ENCODE data around the gene SERPINB1.

Gene SERPINB1

DNA sequence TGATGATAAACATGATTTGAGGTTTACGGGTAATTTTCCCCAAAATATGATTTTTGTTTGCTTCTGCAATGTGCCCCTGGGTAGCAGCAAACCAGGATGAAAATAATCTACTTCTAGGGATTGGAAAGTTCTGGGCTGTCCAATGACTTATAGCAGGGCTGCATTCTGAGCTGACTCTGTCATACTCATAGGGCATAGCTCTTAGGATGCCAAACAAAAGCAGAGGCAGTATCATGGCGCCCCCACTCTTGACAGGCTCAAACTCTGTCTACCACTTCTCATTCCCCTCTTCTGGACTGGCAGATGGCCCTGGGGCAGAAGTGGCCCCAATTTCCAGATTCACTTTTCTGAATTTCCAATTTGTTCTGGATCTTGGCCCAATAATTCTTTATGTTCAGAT, 10.3 kb downstream of the SERPINB1 start:
- peaks cover 8% of the 10 kb centered on the region for H3K79me2 ChIP-seq
- peaks cover 5% of the 10 kb centered on the region for H3K4me1 ChIP-seq
- no peaks in the 10 kb centered on the region for H3K9me3 ChIP-seq (ENCODE audit: control insufficient read depth, low read length)
- no peaks in the 10 kb centered on the region for H3K27me3 ChIP-seq (ENCODE audit: control insufficient read depth, insufficient read depth, low read length)
- H3K4me2 ChIP-seq (ENCODE audit: low read length): no peak overlapping the region
- no peak overlapping the region for H3K4me3 ChIP-seq (ENCODE audit: low read depth, low read length)
- H3K9ac ChIP-seq: no peak overlapping the region
- no peaks in the 10 kb centered on the region for H3K36me3 ChIP-seq (ENCODE audit: control insufficient read depth, insufficient read depth, low read length)
- H3K27ac ChIP-seq: no peak overlapping the region
- TF ChIP-seq, protein P1, sequence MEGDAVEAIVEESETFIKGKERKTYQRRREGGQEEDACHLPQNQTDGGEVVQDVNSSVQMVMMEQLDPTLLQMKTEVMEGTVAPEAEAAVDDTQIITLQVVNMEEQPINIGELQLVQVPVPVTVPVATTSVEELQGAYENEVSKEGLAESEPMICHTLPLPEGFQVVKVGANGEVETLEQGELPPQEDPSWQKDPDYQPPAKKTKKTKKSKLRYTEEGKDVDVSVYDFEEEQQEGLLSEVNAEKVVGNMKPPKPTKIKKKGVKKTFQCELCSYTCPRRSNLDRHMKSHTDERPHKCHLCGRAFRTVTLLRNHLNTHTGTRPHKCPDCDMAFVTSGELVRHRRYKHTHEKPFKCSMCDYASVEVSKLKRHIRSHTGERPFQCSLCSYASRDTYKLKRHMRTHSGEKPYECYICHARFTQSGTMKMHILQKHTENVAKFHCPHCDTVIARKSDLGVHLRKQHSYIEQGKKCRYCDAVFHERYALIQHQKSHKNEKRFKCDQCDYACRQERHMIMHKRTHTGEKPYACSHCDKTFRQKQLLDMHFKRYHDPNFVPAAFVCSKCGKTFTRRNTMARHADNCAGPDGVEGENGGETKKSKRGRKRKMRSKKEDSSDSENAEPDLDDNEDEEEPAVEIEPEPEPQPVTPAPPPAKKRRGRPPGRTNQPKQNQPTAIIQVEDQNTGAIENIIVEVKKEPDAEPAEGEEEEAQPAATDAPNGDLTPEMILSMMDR (IDR thresholded peaks at IDR 0.05): no peak
- no peak overlapping the region for H2AFZ ChIP-seq

DNA sequence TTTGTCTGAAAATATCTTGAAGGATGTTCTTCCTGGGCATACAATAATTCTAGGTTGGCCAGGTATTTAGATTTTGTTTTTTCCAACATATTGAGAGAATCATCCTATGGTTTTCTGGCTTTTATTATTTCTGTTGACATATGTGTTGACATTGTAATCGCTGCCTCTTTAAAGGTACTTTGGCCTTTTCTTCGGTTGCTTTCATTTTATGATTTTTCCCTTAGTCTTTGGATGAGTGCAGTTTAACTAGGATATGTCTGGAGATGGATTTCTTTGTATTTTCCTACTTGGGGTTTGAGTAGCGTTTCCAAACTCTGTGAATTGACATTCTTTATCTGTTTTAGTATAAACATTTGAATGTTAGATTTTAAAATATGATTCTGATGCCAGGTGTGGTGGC, 11.5 kb downstream of the SERPINB1 start:
- no peak overlapping the region for H3K9ac ChIP-seq
- peaks cover 8% of the 10 kb centered on the region for H3K79me2 ChIP-seq
- peaks cover 5% of the 10 kb centered on the region for H3K4me1 ChIP-seq
- no peak overlapping the region for H3K27ac ChIP-seq
- no peak overlapping the region for H3K4me3 ChIP-seq (ENCODE audit: low read depth, low read length)
- no peaks in the 10 kb centered on the region for H3K27me3 ChIP-seq (ENCODE audit: control insufficient read depth, insufficient read depth, low read length)
- H3K4me2 ChIP-seq (ENCODE audit: low read length): no peak overlapping the region
- H3K9me3 ChIP-seq (ENCODE audit: control insufficient read depth, low read length): no peaks in the 10 kb centered on the region
- H2AFZ ChIP-seq: no peak overlapping the region
- TF ChIP-seq, protein P1 (IDR thresholded peaks at IDR 0.05): no peak
- no peaks in the 10 kb centered on the region for H3K36me3 ChIP-seq (ENCODE audit: control insufficient read depth, insufficient read depth, low read length)

DNA sequence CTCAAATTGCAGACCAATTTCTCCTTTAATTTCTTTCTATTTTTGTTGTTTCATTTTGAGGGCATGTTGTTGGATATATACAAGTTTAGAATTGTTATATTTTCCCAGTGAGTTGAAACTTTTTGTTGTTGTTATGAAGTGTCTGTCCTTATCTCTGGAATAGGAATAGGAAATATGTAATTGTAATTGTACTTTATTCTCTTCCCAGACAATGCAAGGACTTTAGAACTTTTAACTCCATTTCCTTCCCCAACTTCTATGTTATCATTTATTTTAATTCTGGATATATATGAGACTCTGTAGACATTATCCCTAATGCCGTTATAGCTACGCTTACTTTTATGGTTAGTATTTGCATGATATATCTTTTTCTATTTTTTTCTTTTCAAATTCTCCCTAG, 12.4 kb downstream of the SERPINB1 start:
- Histone ChIP-seq H3K9me3 (ENCODE audit: control insufficient read depth, low read length) (no peaks in the 10 kb centered on the region), H3K27me3 (ENCODE audit: control insufficient read depth, insufficient read depth, low read length) (no peaks in the 10 kb centered on the region), H3K36me3 (ENCODE audit: control insufficient read depth, insufficient read depth, low read length) (no peaks in the 10 kb centered on the region), H3K27ac (no peak overlapping the region), H3K4me1 (peaks cover 5% of the 10 kb centered on the region), H2AFZ (no peak overlapping the region), H3K79me2 (peaks cover 3% of the 10 kb centered on the region), H3K9ac (no peak overlapping the region), H3K4me2 (ENCODE audit: low read length) (no peak overlapping the region), H3K4me3 (ENCODE audit: low read depth, low read length) (no peak overlapping the region)
- TF ChIP-seq, protein P1 (IDR thresholded peaks at IDR 0.05): no peak

DNA sequence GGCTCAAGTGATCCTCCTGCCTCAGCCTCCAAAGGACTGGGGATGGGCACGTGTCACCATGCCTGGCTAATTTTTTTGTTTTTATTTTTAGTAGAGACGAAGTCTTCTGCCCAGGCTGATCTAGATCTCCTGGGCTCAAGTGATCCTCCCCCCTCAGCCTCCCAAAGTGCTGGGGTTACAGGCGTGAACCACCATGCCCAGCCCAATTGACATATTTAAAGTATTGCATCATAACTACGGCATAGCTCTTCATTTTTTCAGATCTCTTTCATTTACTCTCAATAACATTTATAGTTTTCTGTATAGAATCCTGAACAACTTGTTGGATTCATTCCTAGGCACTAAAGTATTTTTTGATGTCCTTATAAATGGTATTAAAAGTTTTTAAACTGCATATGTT, 13.0 kb downstream of the SERPINB1 start:
- Histone ChIP-seq H2AFZ (no peak overlapping the region), H3K27me3 (ENCODE audit: control insufficient read depth, insufficient read depth, low read length) (no peaks in the 10 kb centered on the region), H3K4me1 (peaks cover 5% of the 10 kb centered on the region), H3K4me2 (ENCODE audit: low read length) (no peak overlapping the region), H3K36me3 (ENCODE audit: control insufficient read depth, insufficient read depth, low read length) (no peaks in the 10 kb centered on the region), H3K27ac (no peak overlapping the region), H3K79me2 (peaks cover 2% of the 10 kb centered on the region), H3K4me3 (ENCODE audit: low read depth, low read length) (no peak overlapping the region), H3K9ac (no peak overlapping the region), H3K9me3 (ENCODE audit: control insufficient read depth, low read length) (no peaks in the 10 kb centered on the region)
- TF ChIP-seq, protein P1 (IDR thresholded peaks at IDR 0.05): no peak

DNA sequence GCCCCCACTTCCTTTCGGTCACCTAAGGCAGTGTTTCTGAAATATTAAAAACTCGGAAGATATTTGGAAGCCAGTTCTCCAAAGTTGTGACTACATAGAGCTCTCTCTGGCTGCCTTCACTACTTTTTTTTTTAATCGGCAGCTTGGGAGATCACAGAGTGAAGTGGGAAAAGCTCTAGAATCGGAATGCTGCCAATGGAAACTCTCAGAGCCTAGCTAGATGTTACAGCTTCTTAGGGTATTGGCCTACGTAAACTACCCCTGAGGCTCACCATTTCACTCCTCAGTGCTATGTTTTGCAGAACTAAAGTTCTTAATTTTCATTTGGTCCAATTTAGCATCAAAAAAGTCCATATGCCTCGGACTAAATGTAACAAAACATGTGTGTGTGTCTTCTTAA, 14.5 kb downstream of the SERPINB1 start:
- Histone ChIP-seq H3K79me2 (peaks cover 2% of the 10 kb centered on the region), H2AFZ (no peak overlapping the region), H3K36me3 (ENCODE audit: control insufficient read depth, insufficient read depth, low read length) (no peaks in the 10 kb centered on the region), H3K9ac (no peak overlapping the region), H3K4me3 (ENCODE audit: low read depth, low read length) (no peak overlapping the region), H3K4me1 (peaks cover 14% of the 10 kb centered on the region), H3K4me2 (ENCODE audit: low read length) (no peak overlapping the region), H3K9me3 (ENCODE audit: control insufficient read depth, low read length) (no peaks in the 10 kb centered on the region), H3K27me3 (ENCODE audit: control insufficient read depth, insufficient read depth, low read length) (no peaks in the 10 kb centered on the region), H3K27ac (no peak overlapping the region)
- TF ChIP-seq, protein P1 (IDR thresholded peaks at IDR 0.05): no peak
